GOT3 (cell line): ENCODE data around the gene PTPRA.

Experiments
- DNase-seq: peaks from one replicate; lab custom pipeline; 2025; ENCODE audit warnings: mixed read lengths; lab: John Stamatoyannopoulos, UW

Gene PTPRA

DNA sequence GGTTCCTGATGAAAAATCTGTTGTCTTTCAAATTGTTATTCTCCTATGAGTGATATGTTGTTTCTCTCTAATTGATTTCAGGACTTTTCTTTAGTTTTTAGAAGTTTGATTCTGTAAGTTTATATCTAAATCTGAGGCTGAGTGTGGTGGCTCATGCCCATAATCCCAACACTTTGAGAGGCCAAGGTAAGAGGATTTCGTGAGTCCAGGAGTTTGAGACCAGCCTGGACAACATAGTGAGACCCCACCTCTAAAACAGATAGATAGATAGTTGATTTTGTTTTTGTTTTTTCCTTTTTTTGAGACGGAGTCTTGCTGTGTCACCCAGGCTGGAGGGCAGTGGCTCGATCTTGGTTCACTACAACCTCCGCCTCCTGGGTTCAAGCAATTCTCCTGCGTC, 64.6 kb downstream of the PTPRA start:
- no peak for DNase-seq

DNA sequence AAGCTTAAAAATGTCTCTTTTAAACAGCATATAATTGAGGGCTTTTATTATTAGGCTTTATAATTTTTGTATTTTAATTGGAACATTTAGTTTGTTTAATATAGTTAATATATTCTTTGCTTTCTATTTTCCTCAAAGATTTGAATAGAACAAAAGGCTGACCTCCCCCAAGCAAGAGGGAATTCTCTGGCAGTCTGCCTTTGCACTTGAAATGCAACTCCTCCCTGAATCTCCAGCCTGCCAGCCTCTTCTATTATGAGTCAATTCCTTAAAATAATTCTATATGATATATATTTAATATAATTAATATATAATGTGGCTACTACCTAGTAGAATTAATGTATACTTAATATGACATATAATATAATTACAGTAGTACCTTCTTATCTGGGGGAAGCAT, 69.2 kb downstream of the PTPRA start:
- DNase-seq = no peak

DNA sequence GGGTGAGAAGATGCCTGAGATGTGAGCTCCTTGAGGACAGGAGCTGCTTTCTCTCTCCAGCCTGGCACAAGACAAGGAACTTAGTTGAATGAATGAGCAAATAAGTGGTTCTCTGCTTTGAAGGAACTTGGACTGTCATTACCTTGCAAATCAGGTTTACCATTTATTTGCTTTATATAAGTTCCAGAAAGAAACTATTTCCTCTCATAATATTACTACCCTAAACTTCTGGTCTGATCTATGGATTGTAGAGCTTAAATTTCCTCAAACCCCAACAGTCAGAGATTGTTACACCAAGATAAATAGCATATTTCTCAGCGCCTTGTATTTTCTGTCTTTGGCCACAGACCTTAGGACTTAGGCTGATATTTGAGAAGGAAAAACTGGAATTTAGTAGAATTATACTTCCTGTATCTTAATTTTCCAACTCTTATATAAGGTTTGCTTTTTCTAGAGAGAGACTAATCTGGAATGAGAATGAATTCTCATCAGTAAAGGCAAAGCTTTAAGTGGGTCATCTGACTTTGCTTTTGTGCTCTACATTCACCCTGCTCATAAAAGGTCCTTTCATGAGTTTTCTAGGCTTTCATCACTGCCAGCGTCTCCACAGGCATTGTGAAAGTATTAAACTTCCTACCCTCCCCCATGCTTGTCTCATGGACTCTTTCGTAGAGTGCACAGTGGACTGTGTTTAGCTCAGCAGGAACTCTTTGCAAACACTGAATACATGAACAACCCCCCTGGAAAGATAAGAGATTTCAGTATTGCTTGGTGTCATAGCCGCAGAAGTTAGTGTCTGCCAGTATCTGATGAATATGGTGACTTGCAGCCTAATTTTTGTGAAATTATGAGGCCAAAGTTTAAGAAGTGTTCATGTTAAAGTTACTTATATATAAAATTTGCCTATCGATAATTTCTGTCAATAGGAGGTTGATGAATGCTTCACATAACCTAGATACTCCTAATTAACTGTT, 74.0 kb downstream of the PTPRA start:
- DNase-seq = no peak

DNA sequence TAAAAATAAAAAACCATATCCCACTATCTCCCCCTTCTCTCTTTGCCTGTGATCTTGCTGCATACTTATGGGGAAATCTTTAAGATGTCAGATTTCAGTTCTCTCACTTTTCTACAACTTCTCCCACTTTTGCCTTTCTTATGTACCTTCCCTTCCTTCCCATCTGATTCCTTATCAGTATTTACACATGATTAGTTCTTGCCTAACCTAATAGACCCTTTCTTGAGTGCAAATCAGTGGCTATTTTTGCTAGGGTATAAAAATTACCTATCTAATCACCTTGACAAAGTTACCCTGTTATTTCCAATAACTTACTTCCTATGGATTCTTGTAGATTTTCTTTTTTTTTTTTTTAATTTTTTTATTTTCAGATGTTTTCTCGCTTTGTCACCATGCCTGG, 75.7 kb downstream of the PTPRA start:
- no peak for DNase-seq

DNA sequence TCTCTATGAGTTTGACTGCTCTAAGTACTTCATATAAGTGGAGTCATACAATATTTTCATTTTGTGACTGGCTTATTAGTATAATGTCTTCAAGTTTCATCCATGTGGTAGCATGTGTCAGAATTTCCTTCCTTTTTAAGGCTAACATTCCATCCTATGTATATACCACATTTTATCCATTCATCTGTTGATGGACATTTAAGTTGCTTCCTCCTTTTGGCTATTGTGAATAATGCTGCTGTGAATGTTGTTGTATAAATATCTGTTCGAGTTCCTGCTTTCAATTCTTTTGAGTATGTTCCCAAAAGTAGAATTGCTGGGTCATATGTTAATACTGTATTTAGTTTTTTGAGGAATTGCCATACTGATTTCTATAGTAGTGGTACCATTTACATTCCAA, 79.5 kb downstream of the PTPRA start:
- DNase-seq = no peak

DNA sequence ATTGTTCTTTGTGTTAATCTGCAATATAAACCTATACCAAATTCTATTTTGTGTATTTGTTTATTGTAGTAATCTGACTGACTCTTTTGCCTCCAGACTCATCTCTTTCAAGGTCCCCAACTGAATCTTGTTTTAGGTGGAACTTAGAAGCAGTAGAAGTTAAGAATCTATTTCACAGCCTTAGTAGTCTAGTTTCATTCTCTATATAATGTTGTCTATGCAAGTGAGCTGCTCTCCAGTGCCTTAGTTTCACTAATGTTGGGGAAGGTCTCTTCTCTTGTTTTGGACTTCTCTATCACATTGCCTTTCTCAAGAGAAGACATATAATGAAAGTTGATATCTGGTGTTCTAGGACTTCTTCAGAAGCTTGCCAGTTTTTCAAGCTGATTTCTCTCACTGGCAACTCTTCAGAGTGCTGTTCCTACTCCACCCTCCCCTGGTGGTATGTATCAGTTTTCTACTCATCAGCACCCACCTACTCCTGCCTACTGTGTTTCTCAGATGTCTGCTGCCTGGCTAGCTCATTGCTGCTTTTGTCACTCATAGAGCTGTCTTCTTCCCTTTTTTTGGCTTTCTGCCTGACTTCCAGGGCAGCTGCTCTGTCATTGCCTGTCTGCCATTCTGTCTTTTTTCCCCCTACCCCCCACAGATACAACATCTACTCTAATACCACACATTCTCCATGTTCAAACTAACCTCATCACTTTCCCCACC, 82.1 kb downstream of the PTPRA start:
- no peak for DNase-seq

DNA sequence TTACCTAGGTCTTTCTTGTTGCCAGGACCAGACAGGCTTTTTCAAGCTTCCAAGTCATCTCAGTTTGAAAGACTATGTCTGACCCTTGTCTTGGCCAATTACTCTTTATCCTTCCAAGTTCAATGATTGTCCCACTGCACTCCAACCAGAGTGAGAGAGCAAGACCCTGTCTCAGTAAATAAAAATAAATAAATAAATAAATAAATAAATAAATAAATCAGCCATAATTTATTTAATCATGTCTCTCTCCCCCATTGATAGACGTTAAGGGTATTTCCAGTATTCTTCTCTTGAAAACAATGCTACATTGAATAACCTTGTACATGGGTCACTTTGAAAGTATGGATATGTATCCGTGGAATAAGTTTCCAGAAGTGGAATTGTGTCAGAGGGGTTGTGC, 83.2 kb downstream of the PTPRA start:
- no peak for DNase-seq

DNA sequence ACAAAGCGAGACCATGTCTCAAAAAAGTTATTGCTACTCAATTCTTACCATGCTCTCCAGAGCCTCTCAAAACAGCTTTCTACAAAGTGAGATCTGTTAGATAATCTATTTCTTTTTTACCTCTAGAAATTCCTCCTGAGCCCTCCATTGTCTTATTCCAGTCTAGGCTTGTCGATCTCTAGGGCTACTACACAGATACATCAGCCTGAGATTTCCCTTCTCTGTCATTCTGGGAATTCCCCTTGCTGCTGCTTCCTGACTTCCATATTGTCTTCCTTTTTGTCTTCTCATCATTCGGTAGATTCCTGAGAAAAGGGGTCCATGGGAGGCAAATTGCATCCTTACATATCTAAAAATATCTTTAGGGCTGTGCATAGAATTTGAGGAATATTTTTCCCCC, 94.6 kb downstream of the PTPRA start:
- no peak for DNase-seq

DNA sequence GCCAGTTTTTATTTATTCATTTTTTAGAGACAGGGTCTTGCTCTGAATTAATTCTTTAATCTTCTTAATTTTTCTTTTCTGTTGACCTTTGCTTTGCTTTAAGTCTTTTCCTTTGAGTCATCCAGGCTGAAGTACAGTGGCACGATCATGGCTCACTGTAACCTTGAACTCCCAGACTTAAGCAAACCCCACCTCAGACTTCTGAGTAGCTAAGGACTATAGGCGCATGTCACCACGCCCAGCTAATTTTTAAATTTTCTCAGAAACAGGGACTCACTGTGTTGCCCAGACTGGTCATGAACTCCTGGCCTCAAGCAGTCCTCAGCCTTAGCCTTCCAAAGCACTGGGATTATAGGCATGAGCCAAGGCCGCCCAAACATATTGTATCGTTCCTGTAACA, 98.8 kb downstream of the PTPRA start:
- DNase-seq = no peak

DNA sequence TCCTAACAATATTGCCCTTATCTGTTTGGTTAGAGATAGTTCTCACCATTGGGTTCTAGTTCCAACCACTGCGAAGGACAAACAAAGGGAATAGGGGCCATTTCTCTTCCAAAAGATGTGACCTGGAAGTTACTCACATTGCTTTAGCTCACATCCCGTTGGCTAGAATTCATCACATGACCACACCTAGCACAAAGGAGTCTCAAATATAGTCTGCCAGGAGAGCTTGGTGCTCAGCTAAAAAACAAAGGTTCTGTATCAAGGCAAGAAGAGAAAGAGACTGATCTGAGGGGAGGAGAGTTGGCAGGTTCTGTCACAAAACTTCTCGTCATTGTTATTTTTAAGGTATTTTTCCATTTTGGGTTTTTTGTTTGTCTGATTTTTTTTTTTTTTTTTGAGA, 100.3 kb downstream of the PTPRA start:
- DNase-seq = no peak

DNA sequence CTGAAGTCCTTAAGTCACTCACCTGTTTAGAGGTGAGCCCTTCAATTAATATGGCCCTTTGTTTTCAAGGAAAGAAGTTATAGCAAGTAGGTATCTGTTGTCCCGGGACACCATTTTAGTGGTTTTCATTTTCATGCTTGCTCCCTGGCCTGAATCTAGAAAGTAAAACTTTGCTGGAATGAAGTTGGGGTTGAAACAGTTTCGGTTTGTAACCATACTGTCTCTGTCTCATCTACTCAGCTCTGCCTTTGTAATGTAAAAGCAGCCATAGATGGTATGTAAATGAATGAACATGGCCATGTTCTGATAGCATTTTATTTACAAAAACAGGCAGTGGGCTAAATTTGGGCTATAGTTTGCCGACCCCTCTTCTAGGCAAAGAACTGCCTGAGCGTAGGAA, 105.2 kb downstream of the PTPRA start:
- no peak for DNase-seq

DNA sequence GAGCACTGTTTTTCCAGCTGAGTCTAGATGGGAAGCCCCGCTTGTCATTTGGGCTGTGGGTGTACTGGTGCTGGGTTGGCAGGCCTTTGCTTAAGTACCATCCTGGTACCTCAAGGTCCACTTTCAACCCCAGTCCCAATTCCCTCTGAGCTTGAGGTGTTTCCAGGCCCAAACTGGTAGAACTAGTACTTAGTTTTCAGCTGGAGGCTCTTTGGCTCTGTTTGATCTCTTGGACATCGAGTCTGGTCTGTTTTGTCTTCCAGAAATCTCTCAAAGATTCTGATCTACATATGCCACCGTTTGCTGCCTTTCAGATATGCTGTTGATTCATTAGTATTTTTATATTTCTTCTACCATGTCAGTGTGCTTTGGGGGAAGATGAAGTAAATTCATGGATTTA, 108.4 kb downstream of the PTPRA start:
- no peak for DNase-seq

DNA sequence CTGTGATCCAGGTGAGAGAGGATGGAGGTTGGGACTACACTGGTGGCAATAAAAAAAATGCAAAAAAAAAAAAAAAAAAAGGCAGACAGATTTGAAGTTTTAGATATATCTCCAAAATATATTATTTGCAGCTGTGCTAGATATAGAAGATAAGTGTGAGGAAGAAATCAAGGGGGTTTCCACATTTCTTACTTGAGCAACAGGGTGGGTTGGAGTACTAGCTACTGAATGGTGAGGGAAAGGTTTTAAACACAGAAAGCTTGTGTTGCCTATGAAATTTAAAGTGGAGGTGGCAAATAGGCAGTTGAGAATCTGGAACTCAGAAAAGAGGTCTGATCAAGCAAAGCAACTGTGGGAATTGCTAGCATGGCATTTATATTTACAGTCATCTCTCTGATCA, 110.2 kb downstream of the PTPRA start:
- DNase-seq = no peak

DNA sequence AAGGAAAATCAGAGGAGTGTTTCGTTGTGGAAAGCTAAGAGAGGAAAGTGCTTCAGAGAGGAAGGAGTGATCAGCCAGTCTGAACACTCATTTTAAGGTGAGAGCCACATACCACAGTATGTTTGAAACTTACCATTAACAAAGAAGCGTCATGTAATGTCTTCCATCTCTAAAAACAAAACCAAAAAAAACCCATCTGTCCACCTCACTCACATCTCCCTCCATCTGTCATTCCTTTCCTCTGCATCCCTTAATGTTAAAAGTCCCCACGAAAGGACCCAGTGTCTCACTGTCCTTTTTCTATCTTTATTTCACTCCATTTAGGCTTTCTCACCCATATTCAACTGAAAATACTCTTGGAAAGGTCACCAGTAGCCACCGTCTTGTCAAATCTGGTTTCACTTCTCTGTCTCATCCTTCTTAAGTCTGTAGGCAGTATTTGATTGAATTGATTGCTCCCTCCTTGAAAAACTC, 110.8 kb downstream of the PTPRA start:
- DNase-seq = no peak

DNA sequence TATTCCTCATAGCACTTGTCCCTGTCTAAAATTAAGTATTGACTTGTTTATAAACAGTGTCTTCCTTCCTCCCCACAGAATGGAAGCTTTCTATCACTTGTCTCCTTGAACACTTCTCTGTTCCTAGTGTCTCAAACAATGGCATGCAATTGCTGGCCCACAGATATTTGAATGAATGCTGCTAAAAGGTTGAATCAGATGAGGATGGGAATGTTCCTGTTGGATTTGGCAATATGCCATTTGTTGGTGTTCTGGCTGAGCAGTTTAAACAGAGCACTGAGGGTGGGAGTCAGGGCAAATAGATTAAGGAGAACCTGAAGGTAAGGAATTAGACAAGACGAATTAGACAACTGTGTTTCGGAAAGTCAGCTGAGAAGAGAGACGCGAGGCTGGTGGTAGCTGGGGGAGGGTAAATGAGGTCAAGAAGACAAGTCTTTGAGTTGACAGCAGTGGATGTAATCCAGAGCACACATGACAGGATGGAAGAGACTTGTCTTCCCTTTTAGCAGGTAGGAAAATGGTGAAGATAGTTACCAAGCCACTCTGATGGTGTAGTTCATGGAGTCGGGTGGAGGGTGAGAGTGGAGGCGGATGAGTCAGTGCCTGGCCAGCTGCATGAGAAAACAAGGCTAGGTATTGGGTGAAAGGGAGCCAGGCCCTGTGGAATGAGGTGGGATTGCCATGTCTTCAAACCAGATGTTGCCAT, 111.8 kb downstream of the PTPRA start:
- no peak for DNase-seq

DNA sequence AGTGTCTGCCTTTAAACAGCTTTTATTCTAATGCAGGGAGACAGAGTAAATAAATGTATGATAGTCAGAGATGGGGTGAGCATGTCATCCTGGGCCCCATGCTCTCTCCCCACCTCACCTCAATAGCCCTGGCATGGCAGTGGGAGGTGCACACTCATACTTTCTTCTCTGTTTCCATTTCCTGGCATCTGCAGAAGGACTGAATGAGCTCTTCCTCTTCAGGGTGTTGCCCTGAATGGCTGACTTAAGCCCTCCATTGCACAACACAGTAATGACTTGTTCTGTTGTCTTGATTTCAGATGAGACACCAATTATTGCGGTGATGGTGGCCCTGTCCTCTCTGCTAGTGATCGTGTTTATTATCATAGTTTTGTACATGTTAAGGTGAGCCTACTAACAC, 113.2 kb downstream of the PTPRA start:
- DNase-seq = no peak

DNA sequence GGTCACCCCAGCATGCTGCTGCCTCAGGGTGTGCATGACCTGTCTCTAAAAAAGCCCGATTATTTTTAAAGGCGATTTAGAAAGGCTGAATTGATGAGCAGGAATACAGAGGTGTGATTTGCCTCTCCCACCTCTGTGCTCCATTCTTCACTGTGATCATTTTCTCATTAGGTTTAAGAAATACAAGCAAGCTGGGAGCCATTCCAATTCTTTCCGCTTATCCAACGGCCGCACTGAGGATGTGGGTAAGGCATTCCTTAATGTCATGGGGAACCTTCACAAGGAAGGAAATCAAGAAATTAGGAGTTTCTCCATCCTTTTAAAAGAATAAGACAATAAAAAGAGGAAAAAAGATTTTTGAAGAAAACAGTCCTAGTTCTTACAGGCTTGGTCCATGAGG, 114.6 kb downstream of the PTPRA start:
- no peak for DNase-seq

DNA sequence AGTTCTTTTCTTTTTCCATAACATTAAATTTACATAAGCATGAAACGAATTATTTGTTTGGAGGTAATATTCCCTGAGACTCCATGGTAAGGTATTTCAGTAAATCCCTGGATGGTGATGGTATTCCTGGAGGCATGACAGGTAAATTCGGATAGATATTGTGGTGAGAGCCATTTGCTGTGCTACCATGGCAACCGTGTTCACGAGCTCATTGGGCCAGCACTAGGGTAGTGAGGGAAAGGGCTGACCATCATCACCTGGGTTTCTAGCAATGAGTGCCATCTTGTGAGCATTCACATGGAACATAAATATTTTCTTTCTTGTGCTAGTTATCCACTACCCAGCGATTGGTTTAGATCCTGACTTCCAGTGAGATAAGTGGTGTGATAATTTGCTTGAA, 118.3 kb downstream of the PTPRA start:
- DNase-seq = no peak

DNA sequence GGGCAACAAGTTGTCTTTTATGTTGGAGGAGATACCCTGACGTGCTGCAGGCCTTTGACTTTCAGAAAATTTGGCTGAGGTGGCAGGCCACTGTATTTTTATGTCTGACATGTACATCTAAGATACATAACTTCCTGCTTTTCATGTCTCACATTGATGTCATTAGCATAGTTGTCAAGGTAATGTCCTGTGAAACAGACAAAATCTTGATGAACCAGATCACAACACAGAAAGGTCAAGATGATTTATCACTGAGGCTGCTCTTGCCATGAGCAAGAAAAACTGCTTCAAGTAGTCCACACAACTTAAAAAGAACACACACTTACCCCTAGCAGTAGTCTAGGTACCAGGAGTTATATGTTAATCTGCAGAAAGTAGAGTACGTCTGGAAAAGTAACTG, 120.0 kb downstream of the PTPRA start:
- DNase-seq = no peak

DNA sequence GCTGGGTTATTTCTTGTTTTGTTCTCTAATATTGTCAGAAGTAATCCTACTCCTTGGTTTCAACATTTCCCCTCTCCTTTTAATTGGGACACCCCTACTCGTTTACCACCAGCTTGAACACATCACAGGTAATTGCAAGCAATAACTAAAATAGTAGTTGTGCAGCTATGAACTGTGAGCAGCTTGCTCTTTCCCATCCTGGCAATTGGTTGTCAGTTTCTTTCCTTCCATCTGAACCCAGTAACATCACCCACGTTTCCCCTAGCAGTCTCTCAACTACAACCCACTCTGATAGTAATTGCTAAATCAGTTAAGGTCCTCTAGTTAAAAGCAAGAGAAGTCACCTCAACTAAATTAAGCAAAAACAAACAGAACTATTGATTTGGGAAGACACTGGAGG, 122.5 kb downstream of the PTPRA start:
- DNase-seq = no peak

DNA sequence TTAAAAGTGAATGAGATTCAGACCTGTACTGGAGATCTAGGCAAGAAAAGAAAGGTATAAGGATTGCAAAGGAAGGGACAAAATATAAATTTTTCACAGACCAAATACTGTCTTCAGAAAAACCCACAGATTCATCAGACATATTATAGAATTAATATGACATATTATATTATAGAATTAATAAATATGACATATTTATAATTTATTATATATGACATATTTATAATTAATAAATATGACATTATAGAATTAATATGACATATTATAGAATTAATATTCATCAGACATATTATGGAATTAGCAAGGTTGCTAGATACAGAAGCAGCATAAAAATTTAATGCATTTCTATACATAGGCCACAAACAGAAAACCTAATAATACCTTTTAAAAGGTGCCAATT, 125.4 kb downstream of the PTPRA start:
- DNase-seq = no peak

DNA sequence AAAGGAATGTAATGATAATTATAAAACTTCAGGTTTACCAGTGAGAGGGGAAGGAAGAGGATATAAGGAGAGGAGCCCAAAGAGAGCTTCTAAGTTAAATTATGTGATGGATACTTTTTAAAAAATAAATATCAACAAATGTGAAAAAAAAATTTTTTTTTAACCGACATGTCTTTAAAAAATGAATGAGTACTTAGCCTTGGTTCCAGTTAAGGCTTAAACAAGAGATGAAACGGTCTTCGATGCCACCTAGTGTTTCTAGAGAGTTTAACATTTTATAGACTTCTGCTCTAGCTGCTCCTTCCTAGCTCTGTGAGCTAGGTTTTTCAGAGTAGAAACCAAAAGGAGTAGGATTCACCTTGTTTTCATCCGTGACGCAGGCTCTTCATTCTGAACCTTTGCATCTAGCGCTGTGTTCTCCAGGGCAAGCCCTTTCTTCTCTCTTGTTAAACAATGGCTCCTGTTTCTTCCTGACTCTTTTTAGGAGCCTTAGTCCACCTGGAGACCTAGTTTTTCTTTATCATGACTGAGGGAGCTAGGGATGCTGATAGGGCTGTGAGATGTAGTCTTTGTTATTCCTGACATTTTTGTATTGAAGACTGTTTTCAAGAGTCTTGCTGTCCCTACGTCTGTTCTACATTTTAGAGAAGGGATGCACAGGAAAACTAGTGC, 127.7 kb downstream of the PTPRA start:
- DNase-seq = no peak
